CD4-positive, alpha-beta T cell (primary cell): Measurements from ENCODE around the gene XPNPEP3. TPM values are rescaled to one million over a fixed set of nuclear protein-coding genes. Genes with fewer than 3 reads are reported as not detected.
A peak's percentile ranks its signal among the peaks of the same experiment; 100 is the strongest.

Experiments used
- ATAC-seq: fragments of 200-7000 bp; cut with Tn5 transposase; one replicate; pipeline ENCODE4 v1.10.0; 2022; ENCODE audit warnings: mild to moderate bottlenecking; ENCODE audit not compliant: poor library complexity
- CTCF ChIA-PET: fragments of 350-600 bp; sonication (Branson Sonifier 250); formaldehyde crosslinking; loops from one replicate; lab custom pipeline; 2021; ENCODE audit warnings: antibody characterized with exemption, inconsistent platforms; lab: Charles Lee
- POLR2A ChIA-PET: fragments of 350-600 bp; sonication (Branson Sonifier 250); formaldehyde crosslinking; loops from one replicate; lab custom pipeline; 2021; ENCODE audit warnings: antibody characterized with exemption, inconsistent platforms; lab: Charles Lee
- DNase-seq, 14 experiments: peaks; one replicate each; pipeline ENCODE4 v3.0.0-alpha.2; 2013 to 2020; ENCODE audit warnings: mixed read lengths in 2 of 14
- H3K27ac ChIP-seq, 2 donors: one replicate each; pipeline versions ENCODE4 v1.5.1 to v1.7.0; 2013; ENCODE audit warnings: low read length in 2 of 2, low read depth in 1 of 2, mild to moderate bottlenecking in 1 of 2
- H3K27me3 ChIP-seq, 2 experiments: 1 replicate in 1 of 2; 2 replicates in 1 of 2; pipeline versions ENCODE4 v1.6.1 to v1.7.0; 2013; ENCODE audit warnings: low read length in 2 of 2, control low read depth in 1 of 2, mild to moderate bottlenecking in 1 of 2, moderate library complexity in 1 of 2; ENCODE audit not compliant: insufficient read depth in 2 of 2, control insufficient read depth in 1 of 2
- H3K36me3 ChIP-seq: one replicate; pipeline ENCODE4 v1.6.1; 2013; ENCODE audit warnings: low read length, control low read depth; ENCODE audit not compliant: insufficient read depth
- H3K4me1 ChIP-seq: one replicate; pipeline ENCODE4 v1.6.1; 2013; ENCODE audit warnings: low read length, control low read depth; ENCODE audit not compliant: insufficient read depth
- H3K4me3 ChIP-seq: one replicate; pipeline ENCODE4 v1.5.1; 2013; ENCODE audit warnings: mild to moderate bottlenecking, low read length, moderate library complexity
- H3K9me3 ChIP-seq, 2 experiments: 1 replicate in 1 of 2; 2 replicates in 1 of 2; pipeline versions ENCODE4 v1.6.1 to v1.7.0; 2013; ENCODE audit warnings: low read length in 2 of 2, mild to moderate bottlenecking in 2 of 2, control low read depth in 1 of 2, moderate library complexity in 1 of 2; ENCODE audit not compliant: control insufficient read depth in 1 of 2, insufficient read depth in 1 of 2
- H3K27ac Mint-ChIP-seq: one replicate; pipeline ENCODE4 v1.8.0; 2020; ENCODE audit warnings: mixed read lengths
- H3K27me3 Mint-ChIP-seq: one replicate; pipeline ENCODE4 v1.8.0; 2021; ENCODE audit warnings: mixed read lengths
- H3K36me3 Mint-ChIP-seq: one replicate; pipeline ENCODE4 v1.8.0; 2021; ENCODE audit warnings: low read depth, mixed read lengths
- H3K4me1 Mint-ChIP-seq: one replicate; pipeline ENCODE4 v1.8.0; 2021; ENCODE audit warnings: low read depth, mixed read lengths
- H3K4me3 Mint-ChIP-seq: one replicate; pipeline ENCODE4 v1.8.0; 2020; ENCODE audit warnings: mild to moderate bottlenecking, mixed read lengths
- H3K9me3 Mint-ChIP-seq: one replicate; pipeline ENCODE4 v1.8.0; 2020; ENCODE audit warnings: mixed read lengths
- CTCF ChIP-seq: fragments of 200-600 bp; IDR thresholded peaks from one replicate; pipeline ENCODE4 v1.8.0; 2022; ENCODE audit warnings: antibody characterized with exemption, mild to moderate bottlenecking
- intact Hi-C, 2 experiments: fragments of 100-400 bp; cut with DNase I in 1 of 2; cut with micrococcal nuclease in 1 of 2; formaldehyde crosslinking; loops; one replicate each; pipeline versions ENCODE4 v1.15.1 to v1.9.0; 2023 to 2025; cut with DNase I, micrococcal nuclease
- total RNA-seq, 174 experiments: library from RNA in 2 of 174; stranded (reverse) in 2 of 174; gene quantifications; one replicate each; pipeline ENCODE4 v1.2.3 and lab custom pipeline; 2021 to 2026

Gene XPNPEP3
- total RNA-seq, 2 experiments from 2014 or later, result 16.3 to 17.9 TPM

- ChIA-PET POLR2A (interaction anchor here (0.6 to 1.4 kb wide), 6 partner anchors 17 to 983 kb away, joined by 3 to 4 read pairs (median 4); partner anchors contain the start of gene CCDC134), CTCF (interaction anchor here (0.7 to 0.8 kb wide), 3 partner anchors 11 to 68 kb away, joined by 3 to 5 read pairs (median 3); no protein-coding TSS in a partner anchor)
- peak overlapping the region; percentile 99 for H3K4me3 Mint-ChIP-seq
- ATAC-seq (no peak), DNase-seq (no peak)
- Histone ChIP-seq H3K9me3 (no peaks in the 10 kb centered on the region), H3K27me3 (no peaks in the 10 kb centered on the region), H3K36me3 (no peaks in the 10 kb centered on the region), H3K4me1 (peaks cover 24% of the 10 kb centered on the region), H3K27ac (no peak overlapping the region), H3K4me3 (no peak overlapping the region)
- peak overlapping the region; percentile 94 for H3K27ac Mint-ChIP-seq
- H3K9me3 Mint-ChIP-seq, result no peaks in the 10 kb centered on the region
- intact Hi-C loops, result loop anchor here (2.0 kb wide), 3 partner anchors 39 to 273 kb away; partner anchors contain the start of genes MRTFA (in 1 of the 2), ST13 (in 1 of the 2) and XPNPEP3 (in 1 of the 2)
- TF ChIP-seq CTCF, result no peak
- no peaks in the 10 kb centered on the region for H3K27me3 Mint-ChIP-seq
- peaks cover 21% of the 10 kb centered on the region for H3K36me3 Mint-ChIP-seq
- peaks cover 49% of the 10 kb centered on the region for H3K4me1 Mint-ChIP-seq
Measured at GRCh38 chr22:40817737-40818136, 39.2 kb upstream of the XPNPEP3 start.

GRCh38 chr22:40818192-40818746, 38.7 kb upstream of the XPNPEP3 start:
- H3K27ac ChIP-seq, result no peak overlapping the region
- Mint-ChIP-seq H3K36me3 (peaks cover 21% of the 10 kb centered on the region), H3K27me3 (no peaks in the 10 kb centered on the region), H3K4me3 (peak overlapping the region; percentile 99), H3K9me3 (no peaks in the 10 kb centered on the region), H3K27ac (peak overlapping the region; percentile 94), H3K4me1 (peaks cover 49% of the 10 kb centered on the region)
- no peaks in the 10 kb centered on the region for H3K36me3 ChIP-seq
- no peak for TF ChIP-seq CTCF
- H3K4me1 ChIP-seq, result peaks cover 24% of the 10 kb centered on the region
- CTCF ChIA-PET, result interaction anchor here (0.6 to 1.6 kb wide), 9 partner anchors 12 to 146 kb away, joined by 3 to 5 read pairs (median 3); partner anchors contain the start of genes ST13 and XPNPEP3
- POLR2A ChIA-PET, result interaction anchor here (0.7 to 1.9 kb wide), 7 partner anchors 16 to 982 kb away, joined by 3 to 11 read pairs (median 4); partner anchors contain the start of genes CCDC134, ST13 and XPNPEP3
- peak overlapping the region; percentile 71 for H3K4me3 ChIP-seq
- H3K9me3 ChIP-seq, result no peaks in the 10 kb centered on the region
- DNase-seq (peak in 4 of 14 experiments; percentile 4 to 50 (median 32)), ATAC-seq (peak; percentile 11)
- intact Hi-C loops, result loop anchor here (2.0 kb wide), 3 partner anchors 39 to 273 kb away; partner anchors contain the start of genes MRTFA (in 1 of the 2), ST13 (in 1 of the 2) and XPNPEP3 (in 1 of the 2)
- H3K27me3 ChIP-seq, result no peaks in the 10 kb centered on the region

GRCh38 chr22:40818747-40819598, 38.0 kb upstream of the XPNPEP3 start, which contains the start of gene SLC25A17:
SLC25A17 (minus strand) TSS chr22:40819346; CDS start chr22:40819248, 98 bp downstream.
- Histone ChIP-seq H3K4me1 (peaks cover 24% of the 10 kb centered on the region), H3K27ac (peak within 1 kb of the TSS; percentile 61 to 68), H3K27me3 (no peaks in the 10 kb centered on the region), H3K9me3 (no peaks in the 10 kb centered on the region), H3K36me3 (peaks cover 2% of the 10 kb centered on the region), H3K4me3 (peak within 1 kb of the TSS; percentile 71)
- peaks cover 18% of the 10 kb centered on the region for H3K36me3 Mint-ChIP-seq
- H3K9me3 Mint-ChIP-seq, result no peaks in the 10 kb centered on the region
- ChIA-PET POLR2A (interaction anchor here (0.6 to 1.9 kb wide), 11 partner anchors 16 to 982 kb away, joined by 3 to 11 read pairs (median 3); partner anchors contain the start of genes CCDC134, EP300, ST13 and XPNPEP3), CTCF (interaction anchor here (0.6 to 1.6 kb wide), 11 partner anchors 13 to 145 kb away, joined by 3 to 5 read pairs (median 3); partner anchors contain the start of genes ST13 and XPNPEP3)
- intact Hi-C loops, result loop anchor here (1.0 to 2.0 kb wide), 4 partner anchors 38 to 272 kb away; partner anchors contain the start of genes XPNPEP3 (in 2 of the 2), MRTFA (in 1 of the 2) and ST13 (in 1 of the 2)
- H3K27me3 Mint-ChIP-seq, result no peaks in the 10 kb centered on the region
- peaks cover 46% of the 10 kb centered on the region for H3K4me1 Mint-ChIP-seq
- H3K27ac Mint-ChIP-seq, result peak within 1 kb of the TSS; percentile 94
- DNase-seq (peak; percentile 78 to 94 (median 86)), ATAC-seq (peak; percentile 89)
- peak; percentile 2 for TF ChIP-seq CTCF
- H3K4me3 Mint-ChIP-seq, result peak within 1 kb of the TSS; percentile 99
